ENCODE data around the gene CCDC112.

Gene CCDC112

GRCh38 chr5:115284021-115284420, 12.4 kb downstream of the CCDC112 start:
- Histone ChIP-seq H3K9ac (ENCODE audit: low read length) (no peak overlapping the region), H3K4me1 (ENCODE audit: low read length) (no peaks in the 10 kb centered on the region), H3F3A (ENCODE audit: insufficient read depth, low read length) (no peaks in the 10 kb centered on the region), H3K4me3 (ENCODE audit: low read length) (no peak overlapping the region), H4K20me1 (ENCODE audit: insufficient read depth, low read length) (no peaks in the 10 kb centered on the region), H3K79me2 (ENCODE audit: low read length) (0 out of 2 replicates have a peak, but pooled peaks cover 3% of the 10 kb centered on the region), H3K9me3 (replicated peaks; ENCODE audit: insufficient read depth, low read length) (no peaks in the 10 kb centered on the region), H3K4me2 (ENCODE audit: low read depth, low read length) (no peak overlapping the region), H2AFZ (ENCODE audit: low read length) (no peak overlapping the region), H3K9me2 (replicated peaks; ENCODE audit: insufficient read depth, low read length) (no peaks in the 10 kb centered on the region), H3K27ac (ENCODE audit: low read length) (no peak overlapping the region), H3K36me3 (replicated peaks; ENCODE audit: insufficient read depth, low read length) (no peaks in the 10 kb centered on the region), H3K27me3 (replicated peaks; ENCODE audit: insufficient read depth, low read length) (no peaks in the 10 kb centered on the region)
- DNase-seq = no peak
- TF ChIP-seq CTCF (IDR thresholded peaks at IDR 0.05; ENCODE audit: low read length) = no peak
- TF ChIP-seq EZH2 (optimal IDR thresholded peaks at IDR 0.05; ENCODE audit: low read depth, low read length) = no peak
- TF ChIP-seq EZH2phosphoT487 (IDR thresholded peaks at IDR 0.05; ENCODE audit: low read length) = no peak

GRCh38 chr5:115282131-115282530, 14.3 kb downstream of the CCDC112 start:
- H3K9me3 ChIP-seq (replicated peaks; ENCODE audit: insufficient read depth, low read length) = no peaks in the 10 kb centered on the region
- H3K36me3 ChIP-seq (replicated peaks; ENCODE audit: insufficient read depth, low read length) = no peaks in the 10 kb centered on the region
- no peak overlapping the region for H3K4me3 ChIP-seq (ENCODE audit: low read length)
- no peaks in the 10 kb centered on the region for H4K20me1 ChIP-seq (ENCODE audit: insufficient read depth, low read length)
- no peaks in the 10 kb centered on the region for H3K4me1 ChIP-seq (ENCODE audit: low read length)
- H3K27ac ChIP-seq (ENCODE audit: low read length) = no peak overlapping the region
- H3K27me3 ChIP-seq (replicated peaks; ENCODE audit: insufficient read depth, low read length) = no peaks in the 10 kb centered on the region
- no peaks in the 10 kb centered on the region for H3K9me2 ChIP-seq (replicated peaks; ENCODE audit: insufficient read depth, low read length)
- no peak for DNase-seq
- TF ChIP-seq EZH2 (optimal IDR thresholded peaks at IDR 0.05; ENCODE audit: low read depth, low read length) (no peak), CTCF (IDR thresholded peaks at IDR 0.05; ENCODE audit: low read length) (no peak), EZH2phosphoT487 (IDR thresholded peaks at IDR 0.05; ENCODE audit: low read length) (no peak)
- H3K4me2 ChIP-seq (ENCODE audit: low read depth, low read length) = no peak overlapping the region
- no peak overlapping the region for H2AFZ ChIP-seq (ENCODE audit: low read length)
- no peak overlapping the region for H3K9ac ChIP-seq (ENCODE audit: low read length)
- no peaks in the 10 kb centered on the region for H3F3A ChIP-seq (ENCODE audit: insufficient read depth, low read length)
- H3K79me2 ChIP-seq (ENCODE audit: low read length) = 0 out of 2 replicates have a peak, but pooled peaks cover 3% of the 10 kb centered on the region

- no peak overlapping the region for H3K4me2 ChIP-seq (ENCODE audit: low read depth, low read length)
- H2AFZ ChIP-seq (ENCODE audit: low read length) = no peak overlapping the region
- H3K27ac ChIP-seq (ENCODE audit: low read length) = no peak overlapping the region
- H3K36me3 ChIP-seq (replicated peaks; ENCODE audit: insufficient read depth, low read length) = no peaks in the 10 kb centered on the region
- no peaks in the 10 kb centered on the region; the same call in 1 of the 2 replicates for H3F3A ChIP-seq (ENCODE audit: insufficient read depth, low read length)
- H4K20me1 ChIP-seq (ENCODE audit: insufficient read depth, low read length) = no peaks in the 10 kb centered on the region
- H3K4me3 ChIP-seq (ENCODE audit: low read length) = no peak overlapping the region
- no peaks in the 10 kb centered on the region for H3K4me1 ChIP-seq (ENCODE audit: low read length)
- no peak overlapping the region for H3K9ac ChIP-seq (ENCODE audit: low read length)
- no peak for TF ChIP-seq EZH2phosphoT487 (IDR thresholded peaks at IDR 0.05; ENCODE audit: low read length)
- TF ChIP-seq CTCF (IDR thresholded peaks at IDR 0.05; ENCODE audit: low read length) = no peak
- no peak for TF ChIP-seq EZH2 (optimal IDR thresholded peaks at IDR 0.05; ENCODE audit: low read depth, low read length)
- H3K79me2 ChIP-seq (ENCODE audit: low read length) = no peaks in the 10 kb centered on the region
- no peaks in the 10 kb centered on the region for H3K9me2 ChIP-seq (replicated peaks; ENCODE audit: insufficient read depth, low read length)
- no peak for DNase-seq
- H3K27me3 ChIP-seq (replicated peaks; ENCODE audit: insufficient read depth, low read length) = no peaks in the 10 kb centered on the region
- no peaks in the 10 kb centered on the region for H3K9me3 ChIP-seq (replicated peaks; ENCODE audit: insufficient read depth, low read length)
Observed at GRCh38 chr5:115274584-115274983, 21.9 kb downstream of the CCDC112 start.

All from MM.1S (cell line).